ENCODE data around the gene MKLN1.
"Not testable (repeated sequence)": the region's sequence is repeated elsewhere in the genome, so short reads cannot be mapped to it uniquely, and the experiment has no call there.

MKLN1 gene

DNA sequence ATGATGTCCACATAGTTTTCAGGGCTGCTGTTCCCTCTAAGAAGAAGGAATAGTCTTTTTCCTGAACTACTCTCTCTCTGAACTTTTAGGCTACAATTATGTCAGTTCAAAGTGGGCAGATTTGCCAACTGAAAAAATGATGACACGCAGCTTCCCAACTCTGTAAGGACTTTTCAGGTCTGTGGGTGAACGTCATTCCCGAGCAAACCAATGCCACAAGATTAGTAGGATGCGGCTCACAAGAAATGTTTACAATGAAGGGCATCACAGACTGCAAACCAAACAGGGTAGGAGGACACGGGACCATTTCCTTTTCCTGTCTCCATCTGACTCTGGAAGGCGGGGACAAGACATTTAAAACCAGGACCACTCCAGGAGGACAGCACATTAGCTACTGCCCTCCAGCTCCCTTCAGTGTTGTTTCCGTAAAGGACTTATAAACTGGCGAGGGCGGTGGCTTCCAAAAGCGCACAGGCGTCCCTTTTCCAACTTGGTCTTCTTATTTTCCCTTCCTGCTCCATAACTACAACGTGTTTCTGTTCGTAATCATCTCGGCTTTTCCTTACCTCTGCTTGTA lies 539 bp upstream of the MKLN1 start:
- DNase-seq (ENCODE audit: low read depth) = peak; percentile 49
- H3K4me3 ChIP-seq (ENCODE audit: low read length) = peak overlapping the region; percentile 91
- TF ChIP-seq, protein P1, sequence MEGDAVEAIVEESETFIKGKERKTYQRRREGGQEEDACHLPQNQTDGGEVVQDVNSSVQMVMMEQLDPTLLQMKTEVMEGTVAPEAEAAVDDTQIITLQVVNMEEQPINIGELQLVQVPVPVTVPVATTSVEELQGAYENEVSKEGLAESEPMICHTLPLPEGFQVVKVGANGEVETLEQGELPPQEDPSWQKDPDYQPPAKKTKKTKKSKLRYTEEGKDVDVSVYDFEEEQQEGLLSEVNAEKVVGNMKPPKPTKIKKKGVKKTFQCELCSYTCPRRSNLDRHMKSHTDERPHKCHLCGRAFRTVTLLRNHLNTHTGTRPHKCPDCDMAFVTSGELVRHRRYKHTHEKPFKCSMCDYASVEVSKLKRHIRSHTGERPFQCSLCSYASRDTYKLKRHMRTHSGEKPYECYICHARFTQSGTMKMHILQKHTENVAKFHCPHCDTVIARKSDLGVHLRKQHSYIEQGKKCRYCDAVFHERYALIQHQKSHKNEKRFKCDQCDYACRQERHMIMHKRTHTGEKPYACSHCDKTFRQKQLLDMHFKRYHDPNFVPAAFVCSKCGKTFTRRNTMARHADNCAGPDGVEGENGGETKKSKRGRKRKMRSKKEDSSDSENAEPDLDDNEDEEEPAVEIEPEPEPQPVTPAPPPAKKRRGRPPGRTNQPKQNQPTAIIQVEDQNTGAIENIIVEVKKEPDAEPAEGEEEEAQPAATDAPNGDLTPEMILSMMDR (IDR thresholded peaks at IDR 0.05; ENCODE audit: insufficient read depth, low read depth, low read length, missing control alignments) = no peak

DNA sequence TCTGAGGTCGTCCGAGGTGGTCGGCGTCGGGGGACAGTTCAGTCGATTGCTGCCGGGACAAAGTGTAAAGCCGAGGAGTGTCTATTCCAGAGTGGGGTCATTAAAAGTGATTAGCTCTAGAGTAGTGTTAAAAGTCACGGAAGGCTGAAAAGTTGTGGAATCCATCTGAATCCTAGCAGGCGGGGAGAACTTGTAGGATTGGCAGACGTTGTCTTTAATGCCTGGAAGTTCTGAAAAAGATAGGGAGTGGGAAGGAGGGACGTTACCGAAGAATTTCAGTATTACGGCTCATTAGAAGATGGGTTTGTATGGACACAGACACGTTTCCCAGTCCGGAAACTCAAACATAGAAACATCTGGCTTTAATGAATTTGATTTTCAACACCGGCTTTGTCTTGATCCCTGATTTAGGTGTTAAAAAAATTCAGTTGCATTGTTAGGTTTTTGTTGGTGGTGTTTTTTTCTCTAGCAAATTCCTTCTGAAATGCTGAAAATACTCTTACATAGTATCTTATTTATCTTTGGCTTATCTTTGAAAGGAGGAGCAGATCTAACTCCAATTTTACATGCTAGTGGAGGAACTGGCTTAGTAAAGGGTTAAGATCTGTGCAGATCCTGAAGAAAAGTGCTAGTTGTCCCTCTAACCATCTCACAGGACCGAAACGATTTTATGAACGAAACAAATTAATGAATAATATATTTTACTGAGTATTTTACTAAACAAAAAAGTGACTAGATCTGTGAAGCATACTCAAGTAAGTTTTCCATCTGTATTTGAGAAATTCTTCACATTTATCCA lies 900 bp downstream of the MKLN1 start:
- H3K4me3 ChIP-seq (ENCODE audit: low read length) = peak overlapping the region; percentile 91
- peak; percentile 29 for DNase-seq (ENCODE audit: low read depth)
- TF ChIP-seq, protein P1 (IDR thresholded peaks at IDR 0.05; ENCODE audit: insufficient read depth, low read depth, low read length, missing control alignments) = no peak

DNA sequence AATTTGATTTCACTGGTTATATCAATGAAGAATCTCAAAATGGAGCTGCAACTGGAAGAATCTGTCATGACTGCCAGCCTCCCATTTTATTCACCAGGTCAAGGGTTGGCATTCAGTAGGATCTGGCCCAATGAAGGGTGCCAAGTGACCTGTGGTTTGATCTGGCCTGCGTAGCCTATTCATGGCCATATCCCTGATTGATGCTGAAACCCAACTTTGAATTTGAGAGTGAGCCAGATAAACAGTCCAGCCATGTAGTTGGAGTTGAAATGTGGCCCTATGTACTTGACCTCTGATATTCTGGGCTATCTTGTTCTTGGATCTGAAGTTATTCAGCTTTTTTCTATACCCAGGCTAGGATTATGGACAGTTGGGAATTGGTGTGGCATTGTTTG lies 1.5 kb downstream of the MKLN1 start:
- TF ChIP-seq, protein P1 (IDR thresholded peaks at IDR 0.05; ENCODE audit: insufficient read depth, low read depth, low read length, missing control alignments) = no peak
- no peak for DNase-seq (ENCODE audit: low read depth)
- H3K4me3 ChIP-seq (ENCODE audit: low read length) = peak overlapping the region; percentile 91

DNA sequence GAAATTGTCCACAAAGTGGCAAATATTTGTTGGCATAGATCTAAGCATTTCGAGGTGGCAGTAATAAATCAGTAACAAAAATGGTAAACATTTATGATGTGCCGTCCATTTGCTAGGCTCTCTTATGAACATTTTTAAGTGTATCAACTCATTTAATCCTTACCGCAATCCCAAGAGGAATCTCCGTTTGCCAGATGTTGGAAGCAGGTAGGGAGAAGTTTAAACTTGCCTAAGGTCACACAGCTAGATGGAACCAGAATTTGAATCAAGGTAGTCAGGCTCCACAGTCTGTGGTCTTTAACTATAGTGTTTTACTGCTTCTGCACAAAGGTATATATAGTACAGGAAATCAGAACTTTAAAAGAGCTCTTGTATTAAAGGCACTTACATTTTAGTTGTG lies 2.6 kb downstream of the MKLN1 start:
- TF ChIP-seq, protein P1 (IDR thresholded peaks at IDR 0.05; ENCODE audit: insufficient read depth, low read depth, low read length, missing control alignments) = no peak
- peak; percentile 38 for DNase-seq (ENCODE audit: low read depth)
- peak overlapping the region; percentile 2 for H3K4me3 ChIP-seq (ENCODE audit: low read length)

DNA sequence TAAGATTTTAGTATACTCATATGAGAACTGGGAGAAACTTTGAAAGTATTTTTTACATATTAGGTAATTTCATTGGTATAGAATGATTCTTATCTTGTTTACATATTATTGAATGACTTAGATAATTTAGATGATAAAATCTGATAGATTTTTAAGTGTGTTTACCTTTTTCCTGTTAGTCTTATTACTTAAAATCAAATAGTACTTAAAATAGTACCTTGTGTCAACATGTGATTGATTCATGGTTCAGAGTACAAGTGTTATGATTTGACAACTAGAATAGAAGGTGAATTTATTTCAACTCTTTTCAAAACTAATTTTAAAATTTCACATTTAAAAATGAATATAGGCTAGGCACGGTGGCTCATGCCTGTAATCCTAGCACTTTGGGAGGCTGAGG lies 4.1 kb downstream of the MKLN1 start:
- DNase-seq (ENCODE audit: low read depth) = no peak
- no peak overlapping the region for H3K4me3 ChIP-seq (ENCODE audit: low read length)
- TF ChIP-seq, protein P1 (IDR thresholded peaks at IDR 0.05; ENCODE audit: insufficient read depth, low read depth, low read length, missing control alignments) = no peak

DNA sequence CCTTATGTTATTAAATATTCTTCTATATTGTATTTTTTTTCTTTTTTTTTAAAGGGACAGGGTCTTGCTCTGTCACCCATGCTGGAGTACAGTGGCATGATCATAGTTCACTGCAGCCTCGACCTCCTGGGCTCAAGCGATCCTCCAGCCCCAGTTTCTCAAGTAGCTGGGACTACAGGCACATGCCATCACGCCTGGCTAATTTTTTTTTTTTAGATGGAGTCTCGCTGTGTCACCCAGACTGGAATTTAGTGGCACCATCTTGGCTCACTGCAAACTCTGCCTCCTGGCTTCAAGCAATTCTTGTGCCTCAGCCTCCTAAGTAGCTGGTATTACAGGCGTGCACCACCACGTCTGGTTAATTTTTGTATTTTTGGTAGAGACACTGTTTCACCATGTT lies 5.1 kb downstream of the MKLN1 start:
- DNase-seq (ENCODE audit: low read depth); H3K4me3 ChIP-seq (ENCODE audit: low read length): not testable (repeated sequence)

DNA sequence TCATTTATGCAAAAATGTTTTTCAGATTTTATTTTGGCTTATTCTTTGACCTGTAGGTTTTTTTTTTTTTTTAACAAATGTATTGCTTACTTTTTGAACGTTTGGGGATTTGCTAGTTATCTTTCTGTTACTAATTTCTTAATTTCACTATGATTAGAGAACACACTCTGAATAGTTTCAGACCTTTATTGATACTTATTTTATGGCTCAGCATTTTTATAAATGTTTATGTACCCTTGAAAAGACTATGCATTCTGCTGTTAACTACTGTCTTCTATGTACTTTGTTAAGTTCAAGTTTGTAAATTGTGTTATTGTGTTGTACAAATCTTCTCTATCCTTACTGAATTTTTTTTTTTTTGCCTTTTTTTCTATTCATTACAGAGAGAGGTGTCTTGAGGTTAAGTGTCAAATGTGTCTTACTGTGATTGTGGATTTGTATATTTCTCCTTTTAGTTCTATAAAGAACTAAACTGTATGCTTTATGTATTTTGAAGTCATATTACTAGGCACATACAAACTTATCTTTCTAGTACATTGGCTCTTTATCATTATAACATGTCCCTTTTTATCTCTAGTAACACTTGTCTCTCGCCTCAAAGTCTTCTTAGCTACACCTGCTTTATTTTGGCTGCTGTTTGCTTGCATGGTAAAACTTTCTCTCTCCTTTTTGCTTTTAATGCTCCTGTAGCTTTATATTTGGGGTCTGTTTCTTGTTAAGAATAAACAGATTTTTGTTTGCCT lies 8.1 kb downstream of the MKLN1 start:
- no peak overlapping the region for H3K4me3 ChIP-seq (ENCODE audit: low read length)
- DNase-seq (ENCODE audit: low read depth) = no peak
- TF ChIP-seq, protein P1 (IDR thresholded peaks at IDR 0.05; ENCODE audit: insufficient read depth, low read depth, low read length, missing control alignments) = no peak

All from epithelial cell of esophagus (primary cell).